PC-3 (cell line): ENCODE measurements around the gene SLAIN1. TPM values are rescaled to one million over a fixed set of nuclear protein-coding genes. Genes with fewer than 3 reads are reported as not detected.
A peak's percentile ranks its signal among the peaks of the same experiment; 100 is the strongest.

Experiments
- ATAC-seq: fragments of 200-7000 bp; cut with Tn5 transposase; 2 replicates; pipeline ENCODE4 v1.9.1; 2020; ENCODE audit warnings: mild to moderate bottlenecking, moderate library complexity
- BruUV-seq: library from RNA; stranded (reverse); fragments of 400-500 nt; replicated peaks from 2 replicates; lab custom pipeline; 2021; lab: Mats Ljungman, UMichigan
- CTCF ChIA-PET: fragments of 300-600 bp; sonication (Branson Sonifier 250); formaldehyde crosslinking; loops from one replicate; lab custom pipeline; 2022; ENCODE audit warnings: antibody characterized with exemption; lab: Charles Lee
- POLR2A ChIA-PET: fragments of 300-600 bp; sonication (Branson Sonifier 250); formaldehyde crosslinking; loops from one replicate; lab custom pipeline; 2022; ENCODE audit warnings: antibody characterized with exemption; ENCODE audit not compliant: unreplicated experiment; lab: Charles Lee
- DNase-seq: peaks from one replicate; pipeline ENCODE4 v3.0.0-alpha.2; 2015
- H2AFZ ChIP-seq: fragments of 300-600 bp; sonication (generic); 2 replicates; pipeline ENCODE4 v1.6.0; 2016; ENCODE audit warnings: antibody characterized with exemption, low read length
- H3F3A ChIP-seq: fragments of 300-600 bp; sonication (generic); one replicate; pipeline ENCODE4 v1.6.0; 2017; ENCODE audit warnings: antibody characterized with exemption, low read length, control low read depth, mild to moderate bottlenecking; ENCODE audit not compliant: unreplicated experiment
- H3K27ac ChIP-seq: fragments of 300-600 bp; sonication (generic); 2 replicates; pipeline ENCODE4 v1.5.1; 2016; ENCODE audit warnings: mild to moderate bottlenecking, low read length
- H3K27me3 ChIP-seq: fragments of 300-600 bp; sonication (generic); 2 replicates; pipeline ENCODE4 v1.6.1; 2016; ENCODE audit warnings: low read length, mixed read lengths
- H3K36me3 ChIP-seq: fragments of 300-600 bp; sonication (generic); 2 replicates; pipeline ENCODE4 v1.6.1; 2016; ENCODE audit warnings: low read depth, mixed run types, low read length, mixed read lengths
- H3K4me1 ChIP-seq: fragments of 300-600 bp; sonication (generic); 2 replicates; pipeline ENCODE4 v1.5.1; 2016; ENCODE audit warnings: low read length; ENCODE audit not compliant: insufficient read depth
- H3K4me2 ChIP-seq: fragments of 300-600 bp; sonication (generic); 2 replicates; pipeline ENCODE4 v1.6.0; 2016; ENCODE audit warnings: low read length
- H3K4me3 ChIP-seq: fragments of 300-600 bp; sonication (generic); 2 replicates; pipeline ENCODE4 v1.5.1; 2016; ENCODE audit warnings: mild to moderate bottlenecking, low read length, mixed read lengths
- H3K79me2 ChIP-seq: fragments of 300-600 bp; sonication (generic); 2 replicates; pipeline ENCODE4 v1.6.1; 2017; ENCODE audit warnings: low read length, mixed read lengths
- H3K9ac ChIP-seq: fragments of 300-600 bp; sonication (generic); 2 replicates; pipeline ENCODE4 v1.6.0; 2016; ENCODE audit warnings: mild to moderate bottlenecking, low read length
- H3K9me2 ChIP-seq: fragments of 300-600 bp; sonication (generic); replicated peaks from 2 replicates; pipeline ENCODE4 v1.6.1; 2016; ENCODE audit warnings: mixed run types, low read length, mixed read lengths
- H3K9me3 ChIP-seq: fragments of 300-600 bp; sonication (generic); 2 replicates; pipeline ENCODE4 v1.6.1; 2016; ENCODE audit warnings: low read length, mixed read lengths
- H4K20me1 ChIP-seq: fragments of 300-600 bp; sonication (generic); 2 replicates; pipeline ENCODE4 v1.6.1; 2016; ENCODE audit warnings: low read length, mixed read lengths
- CTCF ChIP-seq: fragments of 300-600 bp; sonication (generic); conservative IDR thresholded peaks from 2 replicates; pipeline ENCODE4 v1.5.1; 2017; ENCODE audit warnings: antibody characterized with exemption, low read depth, mild to moderate bottlenecking, low read length
- EZH2 ChIP-seq: fragments of 300-600 bp; sonication (generic); IDR thresholded peaks from one replicate; pipeline ENCODE4 v1.6.1; 2017; ENCODE audit warnings: antibody characterized with exemption, mild to moderate bottlenecking, low read length; ENCODE audit not compliant: unreplicated experiment
- EZH2phosphoT487 ChIP-seq: fragments of 300-600 bp; sonication (generic); IDR thresholded peaks from 2 replicates; pipeline ENCODE4 v1.6.1; 2018; ENCODE audit warnings: mild to moderate bottlenecking, antibody characterized with exemption, low read length, borderline replicate concordance
- intact Hi-C: fragments of 100-400 bp; cut with micrococcal nuclease; formaldehyde crosslinking; loops from 2 replicates; pipeline ENCODE4 v1.9.0; 2023
- total RNA-seq: library from RNA; depleted of rRNA; stranded (reverse); fragments of >200 nt; gene quantifications from 2 replicates; pipeline ENCODE4 v1.2.3, GENCODE V29; 2014

Gene SLAIN1
- total RNA-seq, 1 experiment from 2014 or later = 12.7 TPM

- peaks cover 30% of the 10 kb centered on the region for H3K27me3 ChIP-seq
Observed at GRCh38 chr13:77699059-77699680, 1.7 kb downstream of the SLAIN1 start.

GRCh38 chr13:77701305-77701704 is 3.8 kb downstream of the SLAIN1 start:
- Histone ChIP-seq H3K9ac (no peak overlapping the region), H3K4me1 (peaks cover 18% of the 10 kb centered on the region), H3F3A (no peaks in the 10 kb centered on the region), H4K20me1 (no peaks in the 10 kb centered on the region), H3K4me2 (no peak overlapping the region), H3K9me3 (no peaks in the 10 kb centered on the region), H2AFZ (no peak overlapping the region), H3K27ac (no peak overlapping the region), H3K36me3 (no peaks in the 10 kb centered on the region), H3K27me3 (peaks cover 9% of the 10 kb centered on the region), H3K4me3 (no peak overlapping the region), H3K79me2 (peaks cover 13% of the 10 kb centered on the region), H3K9me2 (no peaks in the 10 kb centered on the region)
- TF ChIP-seq CTCF (no peak), EZH2phosphoT487 (no peak), EZH2 (no peak)
- ChIA-PET POLR2A (no interaction called here), CTCF (no interaction called here)
- no TSS peak for BruUV-seq
- ATAC-seq = no peak
- intact Hi-C loops = loop anchor here (5.0 kb wide), 1 partner anchor 51 kb away; no protein-coding TSS in a partner anchor
- DNase-seq = peak; percentile 25

More at GRCh38 chr13:77699059-77699680, 1.7 kb downstream of the SLAIN1 start:
- H2AFZ ChIP-seq = peak overlapping the region; percentile 85
- peaks cover 20% of the 10 kb centered on the region for H3K4me1 ChIP-seq
- H3K79me2 ChIP-seq = peaks cover 13% of the 10 kb centered on the region
- ChIA-PET POLR2A (no interaction called here), CTCF (no interaction called here)
- DNase-seq = no peak
- no peak for ATAC-seq
- H3K4me2 ChIP-seq = peak overlapping the region; percentile 85
- no peak overlapping the region for H3K9ac ChIP-seq
- TF ChIP-seq EZH2 (no peak), EZH2phosphoT487 (no peak), CTCF (no peak)
- no peaks in the 10 kb centered on the region for H3K9me2 ChIP-seq
- intact Hi-C loops = loop anchor here (5.0 kb wide), 1 partner anchor 107 kb away; no protein-coding TSS in a partner anchor
- no peaks in the 10 kb centered on the region for H3K9me3 ChIP-seq
- BruUV-seq = TSS peak; percentile 36
- H3K27ac ChIP-seq = no peak overlapping the region
- H4K20me1 ChIP-seq = no peaks in the 10 kb centered on the region
- peak overlapping the region; percentile 81 for H3K4me3 ChIP-seq
- H3K36me3 ChIP-seq = no peaks in the 10 kb centered on the region
- H3F3A ChIP-seq = no peaks in the 10 kb centered on the region

- Histone ChIP-seq H3K27ac (no peak overlapping the region), H3K27me3 (no peaks in the 10 kb centered on the region), H3K36me3 (no peaks in the 10 kb centered on the region), H3F3A (no peaks in the 10 kb centered on the region), H3K9me2 (no peaks in the 10 kb centered on the region), H3K4me3 (no peak overlapping the region), H4K20me1 (no peaks in the 10 kb centered on the region), H3K9me3 (no peaks in the 10 kb centered on the region), H2AFZ (no peak overlapping the region), H3K4me1 (peaks cover 16% of the 10 kb centered on the region), H3K9ac (no peak overlapping the region), H3K4me2 (no peak overlapping the region), H3K79me2 (peaks cover 13% of the 10 kb centered on the region)
- POLR2A ChIA-PET = no interaction called here
- CTCF ChIA-PET = no interaction called here
- intact Hi-C loops = loop anchor here (5.0 kb wide), 1 partner anchor 50 kb away; no protein-coding TSS in a partner anchor
- TF ChIP-seq EZH2 (no peak), EZH2phosphoT487 (no peak), CTCF (no peak)
- ATAC-seq (no peak), DNase-seq (no peak)
- no TSS peak for BruUV-seq
Observed at GRCh38 chr13:77702366-77702765, 4.9 kb downstream of the SLAIN1 start.
